HepG2 (cell line): ENCODE results near the gene POLG2. TPM values are rescaled to one million over a fixed set of nuclear protein-coding genes. Genes with fewer than 3 reads are reported as not detected.

Experiments
- ATF7 ChIP-seq, 2 experiments: fragments of 450-650 bp in 1 of 2; sonication (generic) in 1 of 2; formaldehyde crosslinking in 1 of 2; IDR thresholded peaks; 2 replicates each; pipeline versions ENCODE4 v1.4.0 to v1.6.1; 2016 to 2020; ENCODE audit warnings: antibody characterized with exemption in 1 of 2, mild to moderate bottlenecking in 1 of 2, missing genetic modification reagents in 1 of 2
- BATF2 ChIP-seq: sonication (generic); formaldehyde crosslinking; IDR thresholded peaks from 2 replicates; pipeline ENCODE4 v1.8.0; 2022; ENCODE audit warnings: mild to moderate bottlenecking, missing genetic modification reagents, moderate library complexity
- BORCS8-MEF2B ChIP-seq: sonication (generic); formaldehyde crosslinking; IDR thresholded peaks from 2 replicates; pipeline ENCODE4 v1.8.0; 2022; ENCODE audit warnings: mild to moderate bottlenecking, missing genetic modification reagents
- FOXP1 ChIP-seq, 2 experiments: fragments of 450-650 bp in 1 of 2; IDR thresholded peaks; 2 replicates each; pipeline ENCODE4 v1.6.1; 2017 to 2018; ENCODE audit warnings: antibody characterized with exemption in 1 of 2
- HBP1 ChIP-seq: IDR thresholded peaks from 2 replicates; pipeline ENCODE4 v1.6.1; 2016; ENCODE audit warnings: low read depth, control low read depth
- IKZF4 ChIP-seq: sonication (generic); formaldehyde crosslinking; IDR thresholded peaks from 2 replicates; pipeline ENCODE4 v1.5.1; 2020; ENCODE audit warnings: borderline replicate concordance, mild to moderate bottlenecking, low read depth, missing genetic modification reagents; ENCODE audit errors: not compliant biosample characterization
- KLF16 ChIP-seq, 2 experiments: sonication (generic) in 1 of 2; formaldehyde crosslinking in 1 of 2; IDR thresholded peaks; 2 replicates each; pipeline versions ENCODE4 v1.6.1 to v1.8.0; 2016 to 2023; ENCODE audit warnings: missing genetic modification reagents in 2 of 2, missing compliant biosample characterization in 1 of 2
- MZF1 ChIP-seq: sonication (generic); formaldehyde crosslinking; IDR thresholded peaks from 2 replicates; pipeline ENCODE4 v1.8.1; 2023; ENCODE audit warnings: mild to moderate bottlenecking, missing genetic modification reagents, borderline replicate concordance
- NFAT5 ChIP-seq: sonication (generic); formaldehyde crosslinking; IDR thresholded peaks from 2 replicates; pipeline ENCODE4 v1.4.0; 2020; ENCODE audit warnings: missing genetic modification reagents
- SIX4 ChIP-seq: sonication (generic); formaldehyde crosslinking; IDR thresholded peaks from 2 replicates; pipeline ENCODE4 v1.4.0; 2020; ENCODE audit warnings: missing genetic modification reagents
- TP53 ChIP-seq: sonication (generic); formaldehyde crosslinking; conservative IDR thresholded peaks from 2 replicates; pipeline ENCODE4 v1.4.0; 2020; ENCODE audit warnings: missing genetic modification reagents
- UBTF ChIP-seq: sonication (generic); formaldehyde crosslinking; IDR thresholded peaks from 2 replicates; pipeline ENCODE4 v1.4.0; 2020; ENCODE audit warnings: mild to moderate bottlenecking, missing genetic modification reagents
- ZBTB20 ChIP-seq: sonication (generic); formaldehyde crosslinking; IDR thresholded peaks from 2 replicates; pipeline ENCODE4 v1.8.1; 2023; ENCODE audit warnings: missing genetic modification reagents, low read depth, mild to moderate bottlenecking, borderline replicate concordance
- ZNF44 ChIP-seq: sonication (generic); formaldehyde crosslinking; IDR thresholded peaks from 2 replicates; pipeline ENCODE4 v1.5.1; 2020; ENCODE audit warnings: mild to moderate bottlenecking, missing genetic modification reagents
- ZNF605 ChIP-seq: sonication (generic); formaldehyde crosslinking; IDR thresholded peaks from 2 replicates; pipeline ENCODE4 v1.8.0; 2022; ENCODE audit warnings: mild to moderate bottlenecking, missing genetic modification reagents
- ZNF614 ChIP-seq: IDR thresholded peaks from 2 replicates; pipeline ENCODE4 v1.6.1; 2018; ENCODE audit warnings: missing biosample characterization, missing genetic modification reagents, inconsistent platforms, borderline replicate concordance
- ZNF768 ChIP-seq: sonication (generic); formaldehyde crosslinking; IDR thresholded peaks from 2 replicates; pipeline ENCODE4 v1.4.0; 2020; ENCODE audit warnings: missing genetic modification reagents
- ZNF773 ChIP-seq: sonication (generic); formaldehyde crosslinking; IDR thresholded peaks from 2 replicates; pipeline ENCODE4 v1.4.0; 2020; ENCODE audit warnings: missing genetic modification reagents, borderline replicate concordance
- polyA plus RNA-seq, 8 experiments: library from polyadenylated mRNA; depleted of rRNA in 3 of 8; stranded (reverse) in 7 of 8; unstranded in 1 of 8; fragments of >200 nt; fragmentation: Illumina TruSeq in 4 of 8; extraction: Trizol in 4 of 8; gene quantifications; 2 replicates each; pipeline versions ENCODE4 v1.2.1 to v1.2.3, GENCODE V29; 2011 to 2016; ENCODE audit warnings: low read depth in 4 of 8, missing spikeins in 1 of 8, mixed read lengths in 1 of 8; ENCODE audit not compliant: insufficient read depth in 1 of 8
- total RNA-seq, 5 experiments: library from RNA; depleted of rRNA; stranded (reverse); fragments of >200 nt; fragmentation: Illumina TruSeq; extraction: Trizol; gene quantifications; 2 replicates each; pipeline ENCODE4 v1.2.3, GENCODE V29; 2016; ENCODE audit warnings: low read depth in 1 of 5

Gene POLG2
- total and polyA plus RNA-seq, 2 of the 13 experiments (the other 11 are each of a cell fraction or from before 2014, with no cell fraction given) = 21.1 to 25.5 TPM

GRCh38 chr17:64496786-64497564, at the start of gene POLG2 (continued):
- TF ChIP-seq NFAT5 (CRISPR knock-in tag) (no peak; the same call in 1 of the 2 replicates), HBP1 (CRISPR knock-in tag) (peak; percentile 50; the same call in 1 of the 2 replicates), ZNF605 (peak; percentile 74), TP53 (CRISPR knock-in tag) (no peak), ZNF44 (no peak; the same call in 1 of the 2 replicates), ATF7 (IDR thresholded peaks at IDR 0.05) (no peak), ATF7 (CRISPR knock-in tag; IDR thresholded peaks at IDR 0.05) (peak; percentile 88), ZBTB20 (peak; percentile 79), MZF1 (CRISPR knock-in tag) (no peak; the same call in 1 of the 2 replicates), ZNF614 (no peak), ZNF773 (CRISPR knock-in tag) (peak; percentile 22; the same call in 1 of the 2 replicates), BORCS8-MEF2B (CRISPR knock-in tag) (peak; percentile 94), IKZF4 (peak; percentile 41), ZNF768 (peak; percentile 71; the same call in 1 of the 2 replicates), SIX4 (CRISPR knock-in tag) (peak; percentile 51; the same call in 1 of the 2 replicates), FOXP1 (IDR thresholded peaks at IDR 0.05) (no peak), FOXP1 (CRISPR knock-in tag; IDR thresholded peaks at IDR 0.05) (no peak), KLF16 (CRISPR knock-in tag; IDR thresholded peaks at IDR 0.05) (peak in 1 of 2 experiments; percentile 84; a peak in 1 of 4 replicates), UBTF (peak; percentile 90), BATF2 (CRISPR knock-in tag) (0 out of 2 replicates have a peak, but pooled peaks have one; percentile 64)
